HEK293 (cell line): Measurements from ENCODE around the gene NARF.

ENCODE experiments used
- CTCF ChIP-seq: fragments of 450-650 bp; formaldehyde crosslinking; IDR thresholded peaks from 2 replicates; pipeline ENCODE4 v1.5.1; 2016; ENCODE audit warnings: missing biosample characterization, missing genetic modification characterization
- PRDM4 ChIP-seq: fragments of 450-650 bp; formaldehyde crosslinking; IDR thresholded peaks from 2 replicates; pipeline ENCODE4 v1.5.1; 2017; ENCODE audit warnings: missing biosample characterization, missing genetic modification characterization
- TRIM28 ChIP-seq: IDR thresholded peaks from 2 replicates; pipeline ENCODE4 v1.6.1; 2011; ENCODE audit warnings: low read length, control low read depth, borderline replicate concordance
- YY2 ChIP-seq: fragments of 450-650 bp; formaldehyde crosslinking; IDR thresholded peaks from 2 replicates; pipeline ENCODE4 v1.5.1; 2016; ENCODE audit warnings: missing biosample characterization, missing genetic modification characterization
- ZBTB21 ChIP-seq: fragments of 450-650 bp; formaldehyde crosslinking; IDR thresholded peaks from 2 replicates; pipeline ENCODE4 v1.5.1; 2017; ENCODE audit warnings: missing biosample characterization, missing genetic modification characterization
- ZBTB44 ChIP-seq: fragments of 450-650 bp; IDR thresholded peaks from 2 replicates; pipeline ENCODE4 v1.5.1; 2018; ENCODE audit warnings: missing biosample characterization, mild to moderate bottlenecking, missing genetic modification characterization
- ZNF148 ChIP-seq: fragments of 450-650 bp; formaldehyde crosslinking; IDR thresholded peaks from 2 replicates; pipeline ENCODE4 v1.5.0; 2017; ENCODE audit warnings: missing biosample characterization, missing genetic modification characterization, borderline replicate concordance
- ZNF311 ChIP-seq: fragments of 450-650 bp; formaldehyde crosslinking; IDR thresholded peaks from 2 replicates; pipeline ENCODE4 v1.5.1; 2017; ENCODE audit warnings: missing biosample characterization, missing genetic modification characterization, borderline replicate concordance
- ZNF362 ChIP-seq: fragments of 450-650 bp; formaldehyde crosslinking; IDR thresholded peaks from 2 replicates; pipeline ENCODE4 v1.5.1; 2016; ENCODE audit warnings: missing biosample characterization, missing genetic modification characterization
- ZNF416 ChIP-seq: fragments of 450-650 bp; formaldehyde crosslinking; IDR thresholded peaks from 2 replicates; pipeline ENCODE4 v1.5.1; 2016; ENCODE audit warnings: missing biosample characterization, missing genetic modification characterization
- ZNF433 ChIP-seq: fragments of 450-650 bp; formaldehyde crosslinking; IDR thresholded peaks from 2 replicates; pipeline ENCODE4 v1.5.1; 2016; ENCODE audit warnings: missing biosample characterization, missing genetic modification characterization, low read depth
- ZNF639 ChIP-seq: fragments of 450-650 bp; formaldehyde crosslinking; IDR thresholded peaks from 2 replicates; pipeline ENCODE4 v1.5.1; 2016; ENCODE audit warnings: missing biosample characterization, missing genetic modification characterization
- ZNF660 ChIP-seq: fragments of 450-650 bp; IDR thresholded peaks from 2 replicates; pipeline ENCODE4 v1.5.1; 2018; ENCODE audit warnings: missing biosample characterization, mild to moderate bottlenecking, missing genetic modification characterization
- ZNF707 ChIP-seq: fragments of 450-650 bp; formaldehyde crosslinking; IDR thresholded peaks from 2 replicates; pipeline ENCODE4 v1.5.1; 2016; ENCODE audit warnings: missing biosample characterization, missing genetic modification characterization

- TF ChIP-seq PRDM4 (tag by site-specific recombination) = no peak
- no peak for TF ChIP-seq CTCF (tag by site-specific recombination)
- no peak for TF ChIP-seq ZBTB21 (tag by site-specific recombination)
- no peak for TF ChIP-seq ZNF148 (tag by site-specific recombination)
- no peak for TF ChIP-seq TRIM28
- no peak for TF ChIP-seq ZNF660
- TF ChIP-seq ZNF639 (tag by site-specific recombination) = no peak
- TF ChIP-seq ZNF433 (tag by site-specific recombination) = no peak
- TF ChIP-seq YY2 = no peak
- no peak for TF ChIP-seq ZNF362
- no peak for TF ChIP-seq ZNF416 (tag by site-specific recombination)
- no peak for TF ChIP-seq ZNF707 (tag by site-specific recombination)
- TF ChIP-seq ZNF311 (tag by site-specific recombination) = no peak
- TF ChIP-seq ZBTB44 (tag by site-specific recombination) = no peak
Measured at GRCh38 chr17:82411396-82412053, 47.0 kb upstream of the NARF start.
